Natural killer cell (primary cell): ENCODE data around the gene C16orf87. TPM values are rescaled to one million over a fixed set of nuclear protein-coding genes. Genes with fewer than 3 reads are reported as not detected.

Experiments
- ATAC-seq, 3 donors: fragments of 150-1000 bp in 2 of 3; fragments of 200-7000 bp in 1 of 3; cut with Tn5 transposase; 1 replicate in 1 of 3; 2 replicates in 2 of 3; pipeline ENCODE4 v1.10.0; 2021; ENCODE audit warnings: mild to moderate bottlenecking in 2 of 3, moderate library complexity in 2 of 3
- DNase-seq, 2 donors: peaks; one replicate each; pipeline versions ENCODE4 v3.0.0 to v3.0.0-alpha.2; 2013 to 2021; ENCODE audit warnings: mixed read lengths in 1 of 2
- H3K27ac ChIP-seq: one replicate; pipeline ENCODE4 v1.5.1; 2013; ENCODE audit warnings: mild to moderate bottlenecking, low read length
- H3K27me3 ChIP-seq: one replicate; pipeline ENCODE4 v1.6.1; 2013; ENCODE audit warnings: low read length; ENCODE audit not compliant: control insufficient read depth, insufficient read depth
- H3K36me3 ChIP-seq: one replicate; pipeline ENCODE4 v1.6.1; 2013; ENCODE audit warnings: low read length; ENCODE audit not compliant: control insufficient read depth, insufficient read depth
- H3K4me1 ChIP-seq: one replicate; pipeline ENCODE4 v1.6.1; 2013; ENCODE audit warnings: low read length; ENCODE audit not compliant: control insufficient read depth, insufficient read depth
- H3K4me3 ChIP-seq: one replicate; pipeline ENCODE4 v1.5.1; 2013; ENCODE audit warnings: low read length
- H3K9me3 ChIP-seq: one replicate; pipeline ENCODE4 v1.6.1; 2013; ENCODE audit warnings: low read length; ENCODE audit not compliant: control insufficient read depth, insufficient read depth
- H3K27ac Mint-ChIP-seq, 2 donors: one replicate each; pipeline ENCODE4 v1.8.0; 2022; ENCODE audit warnings: mild to moderate bottlenecking in 2 of 2, mixed read lengths in 2 of 2, moderate library complexity in 1 of 2
- H3K27me3 Mint-ChIP-seq, 2 donors: one replicate each; pipeline ENCODE4 v1.8.0; 2022; ENCODE audit warnings: low read depth in 2 of 2, mixed read lengths in 2 of 2
- H3K36me3 Mint-ChIP-seq: one replicate; pipeline ENCODE4 v1.8.0; 2022; ENCODE audit warnings: mixed read lengths
- H3K4me1 Mint-ChIP-seq, 2 donors: one replicate each; pipeline ENCODE4 v1.8.0; 2022; ENCODE audit warnings: mixed read lengths in 2 of 2
- H3K4me3 Mint-ChIP-seq: one replicate; pipeline ENCODE4 v1.8.0; 2022; ENCODE audit warnings: mild to moderate bottlenecking, moderate library complexity, mixed read lengths
- H3K9me3 Mint-ChIP-seq, 2 donors: one replicate each; pipeline ENCODE4 v1.8.0; 2022; ENCODE audit warnings: mixed read lengths in 2 of 2
- CTCF ChIP-seq: fragments of 200-600 bp; IDR thresholded peaks from one replicate; pipeline ENCODE4 v1.8.0; 2022; ENCODE audit warnings: antibody characterized with exemption
- WGBS: methylation state at CpG from one replicate; pipeline ENCODE4 v1.1.7; 2013; ENCODE audit warnings: missing lambda C conversion rate; ENCODE audit not compliant: insufficient coverage; 5-methylcytosine and 5-hydroxymethylcytosine counted together
- intact Hi-C: fragments of 100-400 bp; cut with micrococcal nuclease; formaldehyde crosslinking; loops from one replicate; pipeline ENCODE4 v1.14.2; 2022
- total RNA-seq, 4 donors: library from RNA; stranded (reverse); fragments of 120-200 nt in 1 of 4; gene quantifications; one replicate each; pipeline versions ENCODE4 v1.2.3 to v1.2.4, GENCODE V29; 2013 to 2022

The C16orf87 gene
- total RNA-seq, 3 donors from 2014 or later (not counting 1 experiment from before 2014, with no cell fraction given), result 18.3 to 23.0 (median 18.8) TPM

DNA sequence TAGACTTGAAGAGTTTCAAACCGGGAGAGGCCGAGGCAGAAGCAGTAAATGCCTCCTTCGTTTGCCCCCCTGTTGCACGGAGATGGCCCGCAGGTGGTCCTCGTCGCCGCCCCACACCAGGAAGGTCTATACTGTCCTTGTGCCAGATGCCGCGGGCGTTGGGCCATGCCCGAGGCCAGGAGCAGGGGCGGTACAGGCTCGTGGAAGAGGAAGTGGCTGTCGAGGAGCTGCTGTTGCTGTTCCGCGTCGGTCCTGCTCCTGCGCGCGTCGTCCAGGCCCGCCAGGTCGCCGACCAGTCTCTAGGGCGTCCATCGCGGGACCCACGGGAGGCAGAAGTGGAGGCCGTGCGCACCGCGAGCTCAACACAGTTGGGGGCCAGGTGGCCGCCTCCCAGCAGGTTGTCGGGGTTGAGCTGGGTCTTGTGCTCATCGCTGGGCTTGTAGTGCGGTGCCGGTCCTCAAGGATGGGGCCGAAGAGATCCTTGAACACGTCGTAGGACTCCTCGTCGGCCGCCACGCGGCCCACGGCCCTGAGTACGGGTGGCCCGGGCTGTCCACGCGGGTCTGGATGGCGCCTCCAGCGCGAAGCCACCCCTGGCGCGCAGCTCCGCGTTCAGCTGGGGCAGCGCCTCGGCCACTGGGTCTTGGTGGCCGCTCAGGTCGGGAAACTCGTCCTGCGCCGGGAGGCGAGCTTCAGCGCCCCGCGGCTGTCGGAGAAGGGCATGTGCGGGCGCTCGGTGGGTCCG, 13.1 kb upstream of the C16orf87 start:
- no peaks in the 10 kb centered on the region for H3K4me1 ChIP-seq

DNA sequence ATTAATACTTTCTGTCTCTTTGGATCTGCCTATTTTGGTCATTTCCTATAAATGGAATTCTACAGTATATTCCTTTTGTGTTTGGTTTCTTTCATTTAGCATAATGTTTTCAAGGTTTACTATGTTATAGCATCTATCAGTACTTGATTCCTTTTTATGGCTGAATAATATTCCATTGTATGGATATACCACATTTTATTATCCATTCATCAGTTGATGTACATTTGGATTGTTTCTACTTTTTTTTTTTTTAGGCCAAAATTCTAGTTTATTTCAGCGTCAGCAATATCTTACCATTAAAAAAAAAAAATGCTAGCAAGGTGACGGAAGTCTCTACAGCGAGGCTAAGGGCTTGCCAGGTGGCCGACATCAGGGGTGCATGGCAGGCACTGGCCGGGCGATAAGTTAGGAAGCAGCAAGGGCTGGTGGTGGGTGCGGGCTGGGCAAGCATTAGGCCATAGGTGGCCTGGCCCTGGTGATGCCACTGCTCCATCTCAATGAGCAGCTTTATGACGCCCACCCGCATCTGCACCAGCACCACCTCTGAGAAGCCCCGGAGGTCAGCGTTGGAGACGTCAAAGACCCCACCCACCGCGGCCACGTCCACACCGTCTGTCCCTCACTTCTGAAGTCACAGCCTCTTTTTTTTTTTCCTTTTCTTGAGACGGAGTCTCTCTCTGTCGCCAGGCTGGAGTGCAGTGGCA, 11.4 kb upstream of the C16orf87 start:
- Mint-ChIP-seq H3K4me3 (no peak overlapping the region), H3K27ac (no peak overlapping the region), H3K36me3 (no peaks in the 10 kb centered on the region), H3K27me3 (peaks cover under 1 to 7% of the 10 kb centered on the region in 2 donors), H3K9me3 (no peaks in the 10 kb centered on the region), H3K4me1 (no peaks in the 10 kb centered on the region)
- H3K36me3 ChIP-seq, result no peaks in the 10 kb centered on the region
- H3K4me1 ChIP-seq, result no peaks in the 10 kb centered on the region
- no peaks in the 10 kb centered on the region for H3K27me3 ChIP-seq
- DNase-seq (no peak), ATAC-seq (no peak)
- H3K9me3 ChIP-seq, result peaks cover 5% of the 10 kb centered on the region
- intact Hi-C loops, result no loop called here
- no peak overlapping the region for H3K27ac ChIP-seq
- TF ChIP-seq CTCF, result no peak
- WGBS, result 97% methylated on average over 18 of the region's 18 CpGs
- H3K4me3 ChIP-seq, result no peak overlapping the region

More for the DNA sequence above, 13.1 kb upstream of the C16orf87 start:
- DNase-seq, result no peak
- no peaks in the 10 kb centered on the region for H3K36me3 ChIP-seq
- Mint-ChIP-seq H3K36me3 (no peaks in the 10 kb centered on the region), H3K27ac (no peak overlapping the region), H3K4me3 (no peak overlapping the region), H3K27me3 (peaks cover 3 to 7% of the 10 kb centered on the region in 2 donors), H3K9me3 (no peaks in the 10 kb centered on the region), H3K4me1 (no peaks in the 10 kb centered on the region)
- intact Hi-C loops, result no loop called here
- H3K9me3 ChIP-seq, result peaks cover 5% of the 10 kb centered on the region
- H3K27ac ChIP-seq, result no peak overlapping the region
- no peaks in the 10 kb centered on the region for H3K27me3 ChIP-seq
- WGBS, result 44% methylated on average over 74 of the region's 74 CpGs
- TF ChIP-seq CTCF, result no peak
- H3K4me3 ChIP-seq, result no peak overlapping the region
- no peak for ATAC-seq

DNA sequence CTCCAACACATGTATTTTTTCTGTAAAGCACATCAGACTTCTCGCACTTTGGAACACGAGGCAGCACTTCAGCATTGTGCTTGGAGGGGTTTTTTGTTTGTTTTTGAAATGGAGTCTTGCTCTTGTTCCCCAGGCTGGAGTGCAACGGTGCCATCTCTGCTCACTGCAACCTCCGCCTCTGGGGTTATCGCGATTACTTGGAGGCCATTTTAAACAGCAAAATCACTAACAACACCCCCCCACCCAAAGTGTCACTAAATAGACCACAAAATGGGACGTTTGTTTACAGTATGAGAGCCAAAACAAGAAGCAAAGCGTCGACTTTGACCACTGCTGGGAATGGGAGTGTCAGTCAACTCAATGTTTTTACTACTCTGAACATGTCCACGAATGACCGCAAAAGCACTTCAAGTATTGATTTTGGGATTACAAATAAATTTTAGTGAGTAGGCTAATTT, 9.0 kb upstream of the C16orf87 start:
- intact Hi-C loops, result loop anchor here (10.0 kb wide), 1 partner anchor 1545 kb away; the partner anchor contains the start of gene SIAH1
- no peak for TF ChIP-seq CTCF

More for the DNA sequence above, 9.0 kb upstream of the C16orf87 start:
- no peak for DNase-seq
- no peaks in the 10 kb centered on the region for H3K27me3 ChIP-seq
- no peaks in the 10 kb centered on the region for H3K27me3 Mint-ChIP-seq
- no peaks in the 10 kb centered on the region for H3K4me1 ChIP-seq
- H3K36me3 ChIP-seq, result no peaks in the 10 kb centered on the region
- H3K9me3 ChIP-seq, result peaks cover 5% of the 10 kb centered on the region
- H3K4me3 ChIP-seq, result no peak overlapping the region
- no peak overlapping the region for H3K4me3 Mint-ChIP-seq
- no peaks in the 10 kb centered on the region for H3K9me3 Mint-ChIP-seq
- no peaks in the 10 kb centered on the region for H3K36me3 Mint-ChIP-seq
- no peak for ATAC-seq
- no peaks in the 10 kb centered on the region for H3K4me1 Mint-ChIP-seq
- WGBS, result 84% methylated on average over 11 of the region's 11 CpGs
- no peak overlapping the region for H3K27ac ChIP-seq
- H3K27ac Mint-ChIP-seq, result no peak overlapping the region
